Panc1 (cell line): ENCODE data around the gene ANTXR1. TPM values are rescaled to one million over a fixed set of nuclear protein-coding genes. Genes with fewer than 3 reads are reported as not detected.
A peak's percentile ranks its signal among the peaks of the same experiment; 100 is the strongest.

Experiments used
- ATAC-seq: fragments of 200-7000 bp; cut with Tn5 transposase; 2 replicates; pipeline ENCODE4 v1.9.1; 2020; ENCODE audit warnings: mild to moderate bottlenecking, moderate library complexity
- BruUV-seq: library from RNA; stranded (reverse); fragments of 400-500 nt; replicated peaks from 2 replicates; lab custom pipeline; 2021; lab: Mats Ljungman, UMichigan
- CTCF ChIA-PET: fragments of 300-600 bp; sonication (Branson Sonifier 250); formaldehyde crosslinking; loops from one replicate; lab custom pipeline; 2022; ENCODE audit warnings: antibody characterized with exemption; lab: Charles Lee
- POLR2A ChIA-PET: fragments of 300-600 bp; sonication (Branson Sonifier 250); formaldehyde crosslinking; loops from one replicate; lab custom pipeline; 2022; ENCODE audit warnings: antibody characterized with exemption; lab: Charles Lee
- DNase-seq: peaks from one replicate; pipeline ENCODE4 v3.0.0-alpha.2; 2010; ENCODE audit warnings: low read depth, low spot score
- H3K27ac ChIP-seq: 2 replicates; pipeline ENCODE4 v1.5.1; 2011; ENCODE audit warnings: mild to moderate bottlenecking, low read length, inconsistent platforms
- H3K27me3 ChIP-seq: fragments of 200-500 bp; sonication (Bioruptor generic); 2 replicates; pipeline ENCODE4 v1.6.0; 2014; ENCODE audit warnings: low read length, inconsistent platforms; ENCODE audit not compliant: control insufficient read depth, insufficient read depth
- H3K36me3 ChIP-seq: fragments of 200-500 bp; sonication (Bioruptor generic); 2 replicates; pipeline ENCODE4 v1.5.1; 2014; ENCODE audit warnings: inconsistent platforms, mild to moderate bottlenecking, low read length, moderate library complexity; ENCODE audit not compliant: control insufficient read depth, insufficient read depth
- H3K4me1 ChIP-seq: 2 replicates; pipeline ENCODE4 v1.5.1; 2011; ENCODE audit warnings: inconsistent platforms, mild to moderate bottlenecking, low read length, moderate library complexity; ENCODE audit not compliant: control insufficient read depth, insufficient read depth
- H3K4me3 ChIP-seq, 2 experiments: 2 replicates each; pipeline ENCODE4 v1.5.1; 2011 to 2012; ENCODE audit warnings: low read depth in 2 of 2, low read length in 2 of 2, mild to moderate bottlenecking in 2 of 2, inconsistent platforms in 1 of 2, moderate library complexity in 1 of 2
- H3K9me3 ChIP-seq: fragments of 200-500 bp; sonication (Bioruptor generic); 2 replicates; pipeline ENCODE4 v1.5.1; 2014; ENCODE audit warnings: low read depth, mild to moderate bottlenecking, inconsistent platforms, low read length, moderate library complexity; ENCODE audit not compliant: control insufficient read depth, insufficient read depth
- POLR2AphosphoS5 ChIP-seq: IDR thresholded peaks from 2 replicates; pipeline ENCODE4 v1.6.1; 2012; ENCODE audit warnings: mild to moderate bottlenecking, low read depth, low read length, moderate library complexity
- REST ChIP-seq, 2 experiments: IDR thresholded peaks; 2 replicates each; pipeline ENCODE4 v1.6.1; 2011 to 2012; ENCODE audit warnings: low read depth in 2 of 2, control low read depth in 1 of 2, low read length in 1 of 2, mild to moderate bottlenecking in 1 of 2, moderate library complexity in 1 of 2; ENCODE audit not compliant: insufficient read depth in 1 of 2
- SIN3A ChIP-seq: IDR thresholded peaks from 2 replicates; pipeline ENCODE4 v1.6.1; 2012; ENCODE audit warnings: low read depth, mild to moderate bottlenecking, low read length, moderate library complexity, borderline replicate concordance; ENCODE audit not compliant: insufficient read depth
- TCF7L2 ChIP-seq: IDR thresholded peaks from 2 replicates; pipeline ENCODE4 v1.6.1; 2011; ENCODE audit warnings: mild to moderate bottlenecking, low read depth, low read length, inconsistent platforms
- in situ Hi-C: cut with HindIII; loops from 2 replicates; pipeline ENCODE4 v1.10.0; 2016; ENCODE audit warnings: low sequenced_read_pairs, low pct_unique_long_range_greater_than_20kb
- intact Hi-C: fragments of 100-400 bp; cut with micrococcal nuclease; formaldehyde crosslinking; loops from one replicate; pipeline ENCODE4 v1.10.0; 2022; ENCODE audit not compliant: unreplicated experiment
- total RNA-seq: library from RNA; stranded (reverse); gene quantifications from one replicate; pipeline ENCODE4 v1.2.1, GENCODE V29; 2021; ENCODE audit not compliant: unreplicated experiment
- TF ChIP-seq, protein P1 (sequence below): fragments of 450-650 bp; IDR thresholded peaks from 2 replicates; pipeline ENCODE4 v1.5.1; 2017; ENCODE audit warnings: mild to moderate bottlenecking

Gene ANTXR1
- total RNA-seq, 1 experiment from 2014 or later: 132 TPM

- in situ Hi-C loops: no loop called here
- intact Hi-C loops: no loop called here
- Histone ChIP-seq H3K27ac (peak overlapping the region; percentile 48; the same call in 1 of the 2 replicates), H3K36me3 (peaks cover 5% of the 10 kb centered on the region; the same call in 1 of the 2 replicates), H3K27me3 (no peaks in the 10 kb centered on the region), H3K9me3 (no peaks in the 10 kb centered on the region), H3K4me1 (no peaks in the 10 kb centered on the region), H3K4me3 (no peak overlapping the region)
- ATAC-seq (no peak), DNase-seq (no peak)
- ChIA-PET POLR2A (no interaction called here), CTCF (no interaction called here)
- BruUV-seq: no TSS peak
- TF ChIP-seq SIN3A (no peak), POLR2AphosphoS5 (no peak), TCF7L2 (no peak), REST (IDR thresholded peaks at IDR 0.05; ENCODE audit: insufficient read depth in 1 of 2, low read depth in 2 of 2, low read length in 1 of 2) (no peak)
- TF ChIP-seq, protein P1, sequence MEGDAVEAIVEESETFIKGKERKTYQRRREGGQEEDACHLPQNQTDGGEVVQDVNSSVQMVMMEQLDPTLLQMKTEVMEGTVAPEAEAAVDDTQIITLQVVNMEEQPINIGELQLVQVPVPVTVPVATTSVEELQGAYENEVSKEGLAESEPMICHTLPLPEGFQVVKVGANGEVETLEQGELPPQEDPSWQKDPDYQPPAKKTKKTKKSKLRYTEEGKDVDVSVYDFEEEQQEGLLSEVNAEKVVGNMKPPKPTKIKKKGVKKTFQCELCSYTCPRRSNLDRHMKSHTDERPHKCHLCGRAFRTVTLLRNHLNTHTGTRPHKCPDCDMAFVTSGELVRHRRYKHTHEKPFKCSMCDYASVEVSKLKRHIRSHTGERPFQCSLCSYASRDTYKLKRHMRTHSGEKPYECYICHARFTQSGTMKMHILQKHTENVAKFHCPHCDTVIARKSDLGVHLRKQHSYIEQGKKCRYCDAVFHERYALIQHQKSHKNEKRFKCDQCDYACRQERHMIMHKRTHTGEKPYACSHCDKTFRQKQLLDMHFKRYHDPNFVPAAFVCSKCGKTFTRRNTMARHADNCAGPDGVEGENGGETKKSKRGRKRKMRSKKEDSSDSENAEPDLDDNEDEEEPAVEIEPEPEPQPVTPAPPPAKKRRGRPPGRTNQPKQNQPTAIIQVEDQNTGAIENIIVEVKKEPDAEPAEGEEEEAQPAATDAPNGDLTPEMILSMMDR: no peak
Measured at GRCh38 chr2:69191634-69192033, 178.7 kb downstream of the ANTXR1 start.

GRCh38 chr2:69192176-69192945 is 179.4 kb downstream of the ANTXR1 start:
- CTCF ChIA-PET: no interaction called here
- DNase-seq (no peak), ATAC-seq (no peak)

More at GRCh38 chr2:69192176-69192945, 179.4 kb downstream of the ANTXR1 start:
- intact Hi-C loops: no loop called here
- no peaks in the 10 kb centered on the region for H3K9me3 ChIP-seq
- peaks cover 5% of the 10 kb centered on the region for H3K36me3 ChIP-seq
- H3K27ac ChIP-seq: no peak overlapping the region
- no peaks in the 10 kb centered on the region for H3K27me3 ChIP-seq
- H3K4me3 ChIP-seq: no peak overlapping the region
- POLR2A ChIA-PET: interaction anchor here (0.6 kb wide), 1 partner anchor 654 kb away, joined by 3 read pairs; no protein-coding TSS in a partner anchor
- TF ChIP-seq SIN3A (no peak), POLR2AphosphoS5 (no peak), REST (IDR thresholded peaks at IDR 0.05; ENCODE audit: insufficient read depth in 1 of 2, low read depth in 2 of 2, low read length in 1 of 2) (no peak), TCF7L2 (no peak)
- TF ChIP-seq, protein P1: no peak
- H3K4me1 ChIP-seq: no peaks in the 10 kb centered on the region
- in situ Hi-C loops: no loop called here
- BruUV-seq: no TSS peak
